AG04449 (cell line): ENCODE data around the gene ZNF219.

Source experiments
- CTCF ChIA-PET: fragments of 350-600 bp; formaldehyde crosslinking; extraction: SDS; loops from one replicate; lab custom pipeline; 2021; ENCODE audit warnings: antibody characterized with exemption; lab: Yijun Ruan, JAX
- POLR2A ChIA-PET: fragments of 400-600, 350-600 bp; formaldehyde crosslinking; extraction: SDS; loops from one replicate; lab custom pipeline; 2020; ENCODE audit warnings: antibody characterized with exemption, inconsistent platforms; lab: Yijun Ruan, JAX
- DNase-seq: peaks from one replicate; pipeline ENCODE4 v3.0.0-alpha.2; 2010; ENCODE audit warnings: low read depth, low spot score
- H3K4me3 ChIP-seq: 2 replicates; pipeline ENCODE4 v1.5.1; 2011; ENCODE audit warnings: low read depth, mild to moderate bottlenecking, control low read depth, low read length
- CTCF ChIP-seq: IDR thresholded peaks from one replicate; pipeline ENCODE4 v1.5.1; 2011; ENCODE audit warnings: mild to moderate bottlenecking, moderate library complexity, low read length, control low read depth, inconsistent platforms; ENCODE audit not compliant: insufficient read depth; ENCODE audit errors: missing control alignments

ZNF219 gene

GRCh38 chr14:21090940-21091663 lies 7.4 kb downstream of the ZNF219 start:
- ChIA-PET POLR2A (interaction anchor here (0.9 to 3.4 kb wide), 3 partner anchors 19 to 44 kb away, joined by 3 to 25 read pairs (median 8); partner anchors contain the start of gene ARHGEF40), CTCF (interaction anchor here (0.8 to 12.7 kb wide), 24 partner anchors 10 to 119 kb away, joined by 3 to 325 read pairs (median 29); partner anchors contain the start of genes ARHGEF40, RNASE13, RNASE7 and TMEM253)

GRCh38 chr14:21090194-21090939 lies 8.1 kb downstream of the ZNF219 start:
- CTCF ChIA-PET = interaction anchor here (0.8 to 12.7 kb wide), 12 partner anchors 9 to 117 kb away, joined by 3 to 163 read pairs (median 5); partner anchors contain the start of genes ARHGEF40, RNASE8 and TMEM253
- no peak overlapping the region for H3K4me3 ChIP-seq
- peak; percentile 46 for TF ChIP-seq CTCF
- POLR2A ChIA-PET = interaction anchor here (0.9 to 2.0 kb wide), 2 partner anchors 19 to 43 kb away, joined by 3 to 8 read pairs; no protein-coding TSS in a partner anchor
- DNase-seq = no peak

More at GRCh38 chr14:21090940-21091663, 7.4 kb downstream of the ZNF219 start:
- H3K4me3 ChIP-seq = no peak overlapping the region
- no peak for DNase-seq
- no peak for TF ChIP-seq CTCF

- POLR2A ChIA-PET = interaction anchor here (0.9 to 2.0 kb wide), 2 partner anchors 18 to 42 kb away, joined by 3 to 8 read pairs; no protein-coding TSS in a partner anchor
- DNase-seq = no peak
- H3K4me3 ChIP-seq = no peak overlapping the region
- TF ChIP-seq CTCF = no peak
- CTCF ChIA-PET = interaction anchor here (1.1 to 12.7 kb wide), 14 partner anchors 8 to 116 kb away, joined by 3 to 163 read pairs (median 16); partner anchors contain the start of genes ARHGEF40, RNASE7, RNASE8 and TMEM253
Measured at GRCh38 chr14:21089877-21090193, 8.6 kb downstream of the ZNF219 start.

- H3K4me3 ChIP-seq = no peak overlapping the region
- POLR2A ChIA-PET = interaction anchor here (2.0 kb wide), 1 partner anchor 18 kb away, joined by 8 read pairs; no protein-coding TSS in a partner anchor
- CTCF ChIA-PET = interaction anchor here (1.1 to 12.7 kb wide), 14 partner anchors 8 to 116 kb away, joined by 3 to 163 read pairs (median 16); partner anchors contain the start of genes ARHGEF40, NDRG2, RNASE7 and RNASE8
- no peak for DNase-seq
- no peak for TF ChIP-seq CTCF
Measured at GRCh38 chr14:21089271-21089670, 9.2 kb downstream of the ZNF219 start.

- ChIA-PET POLR2A (interaction anchor here (3.5 kb wide), 1 partner anchor 17 kb away, joined by 42 read pairs; the partner anchor contains the start of gene ARHGEF40), CTCF (interaction anchor here (0.7 to 12.7 kb wide), 13 partner anchors 7 to 91 kb away, joined by 3 to 163 read pairs (median 18); partner anchors contain the start of genes ARHGEF40, NDRG2, RNASE7 and TMEM253)
Measured at GRCh38 chr14:21088687-21089086, 9.8 kb downstream of the ZNF219 start.

More at GRCh38 chr14:21088687-21089086, 9.8 kb downstream of the ZNF219 start:
- H3K4me3 ChIP-seq = no peak overlapping the region
- DNase-seq = no peak
- TF ChIP-seq CTCF = no peak
